Kasumi-1 (cell line): Measurements from ENCODE around the gene HOXD9.

ENCODE experiments used
- DNase-seq, 2 experiments: peaks; one replicate each; lab custom pipeline; 2025; lab: John Stamatoyannopoulos, UW

Gene HOXD9

GRCh38 chr2:176110415-176111308 is 11.9 kb upstream of the HOXD9 start:
- DNase-seq, result peak; percentile 31 to 41

DNA sequence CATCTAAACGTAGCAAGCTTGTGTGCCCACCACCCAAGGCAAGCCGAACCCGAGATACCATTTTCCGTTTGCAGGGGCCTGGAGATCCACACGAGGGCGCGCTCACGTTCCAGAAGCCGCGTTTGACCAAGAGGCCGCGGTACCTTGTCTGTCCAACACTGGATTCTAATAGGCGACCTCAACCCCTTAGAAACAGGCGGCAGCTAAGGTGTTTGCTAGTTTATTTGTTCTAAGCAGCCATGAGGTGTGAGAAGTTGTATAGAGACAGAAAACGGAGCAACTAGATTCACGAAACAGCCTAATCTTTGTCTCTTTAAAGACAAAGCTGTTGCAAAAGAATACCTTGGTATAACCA is 11.2 kb upstream of the HOXD9 start:
- peak; percentile 81 to 97 for DNase-seq

DNA sequence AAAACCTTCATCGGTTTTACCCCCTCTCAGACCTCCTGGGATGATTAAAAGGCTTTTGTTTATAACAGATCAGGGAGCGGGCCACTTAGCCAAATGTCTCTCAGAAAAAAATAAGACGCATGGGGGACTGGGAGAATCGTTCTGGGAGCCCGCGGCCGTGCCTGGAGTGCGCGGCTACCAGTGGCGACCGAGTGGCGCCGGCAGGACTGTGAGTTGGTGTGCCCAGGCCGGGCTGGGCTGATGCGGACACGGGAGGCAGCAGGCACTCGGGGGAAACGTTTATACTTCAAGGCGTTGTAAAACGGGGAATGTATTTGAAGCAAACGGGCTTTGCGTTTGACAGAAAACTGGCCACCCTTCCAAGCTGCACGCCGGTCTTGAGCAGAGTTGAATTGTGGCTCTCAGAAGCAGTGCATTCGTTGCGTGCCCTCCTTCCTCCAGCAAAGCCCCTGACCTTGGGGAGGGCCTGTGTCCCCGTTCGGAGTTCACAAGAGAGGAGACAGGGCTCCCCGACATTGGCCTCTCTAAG is 10.6 kb upstream of the HOXD9 start:
- DNase-seq, result no peak

DNA sequence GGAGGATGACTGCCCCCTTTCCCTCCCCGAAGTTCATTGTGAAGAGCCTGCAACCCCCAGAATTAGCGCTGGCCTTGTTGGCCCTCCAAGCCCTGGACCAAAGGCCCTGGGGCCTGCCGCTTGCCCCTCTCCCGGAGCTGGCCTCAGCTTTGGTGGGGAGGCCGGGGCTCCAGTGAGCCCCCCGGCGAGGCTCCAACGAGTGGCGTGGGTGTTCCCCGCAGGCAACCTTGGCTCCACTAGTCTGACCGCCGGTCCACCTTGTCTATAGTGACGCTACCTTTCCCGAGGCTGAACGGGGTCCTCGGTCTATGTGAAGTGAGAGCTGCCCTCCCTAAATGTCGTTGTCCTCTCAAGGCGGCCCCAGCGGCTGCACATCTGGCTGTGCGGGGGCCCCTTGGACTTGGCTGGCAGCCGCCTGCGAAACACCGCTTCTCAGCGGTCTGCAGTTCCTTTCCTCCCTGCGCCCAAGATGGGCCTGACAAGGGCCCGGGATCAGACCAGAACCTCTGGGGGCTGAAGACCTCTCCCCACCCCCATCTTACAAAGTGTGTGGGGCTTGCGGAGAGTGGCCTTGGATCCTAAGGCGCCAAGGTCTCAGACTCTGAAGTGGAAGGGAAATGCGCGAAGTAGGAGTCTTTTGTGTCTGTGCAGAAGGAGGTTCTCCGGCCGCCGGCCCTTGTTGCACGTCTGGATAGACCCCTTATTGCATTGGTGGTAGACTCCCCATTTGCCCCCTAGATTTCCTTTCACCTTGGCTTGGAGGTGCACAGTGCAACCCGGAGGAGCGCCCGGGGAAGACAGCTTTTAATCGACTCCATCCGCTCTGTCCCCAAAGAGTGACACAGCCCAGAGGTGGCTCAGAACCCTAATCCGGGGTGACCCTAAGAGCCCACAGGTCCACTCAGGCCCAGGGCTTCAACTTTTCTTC is 9.9 kb upstream of the HOXD9 start:
- no peak for DNase-seq

- no peak for DNase-seq
These were observed 8.2 kb upstream of the HOXD9 start for GRCh38 chr2:176114120-176114929.

GRCh38 chr2:176114930-176115625 is 7.4 kb upstream of the HOXD9 start:
- peak in 1 of 2 experiments; percentile 26 for DNase-seq

DNA sequence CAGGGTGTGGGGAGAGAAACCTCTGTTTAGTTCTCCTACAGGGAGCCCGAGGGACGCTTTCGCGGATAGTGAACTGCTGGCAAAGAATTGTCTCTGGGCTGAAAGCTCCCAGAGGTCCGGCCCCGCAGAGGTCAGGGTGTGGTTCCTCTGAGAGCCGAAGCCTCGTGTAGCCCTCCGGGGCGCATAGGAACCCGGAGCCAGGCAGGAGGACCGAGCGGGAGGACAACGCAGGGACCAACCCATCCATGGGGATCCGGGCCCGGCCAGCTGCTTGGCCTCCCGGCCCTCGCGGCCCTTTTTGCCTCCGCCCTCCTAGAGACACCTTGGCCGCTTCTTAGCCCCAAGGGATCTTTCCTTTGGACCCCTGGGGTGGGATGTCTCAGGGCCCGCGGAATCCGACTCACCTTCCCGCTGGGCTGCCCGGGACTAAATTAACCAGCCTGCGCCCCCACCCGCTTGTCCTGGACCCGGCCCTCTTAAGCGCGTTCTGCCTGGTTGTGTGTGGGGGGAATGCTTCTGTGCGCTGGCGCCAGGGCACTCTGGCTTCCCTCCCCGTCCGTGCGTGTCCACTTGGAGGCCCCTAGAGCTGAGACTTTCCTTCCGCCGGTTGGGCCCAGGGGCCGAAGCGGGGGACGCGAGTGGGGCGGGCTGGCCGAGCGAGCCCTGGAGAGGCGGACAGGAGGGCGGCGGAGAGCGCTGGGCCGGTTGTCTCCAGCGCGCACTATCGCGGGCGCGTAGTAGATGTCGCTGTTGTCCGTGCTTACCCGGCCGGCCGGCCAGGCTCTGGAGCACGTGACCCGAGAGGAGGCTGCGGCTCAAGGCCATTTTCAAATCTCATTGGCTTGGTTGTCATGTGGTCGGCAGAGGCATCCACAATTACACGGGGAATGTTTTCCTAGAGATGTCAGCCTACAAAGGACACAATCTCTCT is 6.4 kb upstream of the HOXD9 start, which contains the start of gene HOXD10:
Gene HOXD10 (plus strand): TSS at position 896 of the 931 bp plus-strand sequence. CDS start 56 bp downstream, outside the sequence.
- no peak for DNase-seq

DNA sequence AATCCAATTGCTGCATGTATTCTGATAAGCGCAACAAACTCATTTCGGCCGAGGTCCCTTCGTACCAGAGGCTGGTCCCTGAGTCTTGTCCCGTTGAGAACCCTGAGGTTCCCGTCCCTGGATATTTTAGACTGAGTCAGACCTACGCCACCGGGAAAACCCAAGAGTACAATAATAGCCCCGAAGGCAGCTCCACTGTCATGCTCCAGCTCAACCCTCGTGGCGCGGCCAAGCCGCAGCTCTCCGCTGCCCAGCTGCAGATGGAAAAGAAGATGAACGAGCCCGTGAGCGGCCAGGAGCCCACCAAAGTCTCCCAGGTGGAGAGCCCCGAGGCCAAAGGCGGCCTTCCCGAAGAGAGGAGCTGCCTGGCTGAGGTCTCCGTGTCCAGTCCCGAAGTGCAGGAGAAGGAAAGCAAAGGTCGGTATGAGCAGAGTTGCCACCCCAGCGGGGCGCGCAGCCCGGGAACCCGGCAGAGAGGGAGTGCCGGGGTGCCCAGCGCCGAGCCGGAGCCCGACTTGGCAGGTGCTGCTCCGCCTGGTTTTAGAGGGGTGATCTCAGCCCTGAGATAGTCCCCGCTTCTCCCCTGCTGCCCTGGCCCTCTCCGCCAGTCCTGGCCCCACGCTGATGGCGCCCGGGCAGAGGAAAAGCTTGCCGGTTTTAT is 5.2 kb upstream of the HOXD9 start:
- no peak for DNase-seq

GRCh38 chr2:176117823-176118371 is 4.6 kb upstream of the HOXD9 start:
- no peak for DNase-seq

DNA sequence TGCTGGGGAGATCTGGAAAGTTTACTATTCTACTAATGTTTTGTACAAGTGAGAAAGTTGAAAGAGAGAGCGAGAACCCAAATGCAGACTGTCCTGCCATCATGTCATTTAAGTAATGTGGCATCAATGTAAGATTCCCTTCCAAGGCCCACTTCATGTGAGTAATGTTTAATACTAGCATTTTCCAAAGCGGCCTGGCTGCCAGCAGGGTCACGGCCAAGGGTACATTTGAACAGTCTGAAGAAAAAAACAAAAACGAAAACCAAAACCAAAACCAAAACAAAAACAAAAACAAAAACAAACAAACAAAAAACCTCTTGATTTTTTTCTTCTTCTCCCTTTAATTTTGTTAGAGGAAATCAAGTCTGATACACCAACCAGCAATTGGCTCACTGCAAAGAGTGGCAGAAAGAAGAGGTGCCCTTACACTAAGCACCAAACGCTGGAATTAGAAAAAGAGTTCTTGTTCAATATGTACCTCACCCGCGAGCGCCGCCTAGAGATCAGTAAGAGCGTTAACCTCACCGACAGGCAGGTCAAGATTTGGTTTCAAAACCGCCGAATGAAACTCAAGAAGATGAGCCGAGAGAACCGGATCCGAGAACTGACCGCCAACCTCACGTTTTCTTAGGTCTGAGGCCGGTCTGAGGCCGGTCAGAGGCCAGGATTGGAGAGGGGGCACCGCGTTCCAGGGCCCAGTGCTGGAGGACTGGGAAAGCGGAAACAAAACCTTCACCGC is 3.7 kb upstream of the HOXD9 start:
- peak; percentile 84 to 86 for DNase-seq

DNA sequence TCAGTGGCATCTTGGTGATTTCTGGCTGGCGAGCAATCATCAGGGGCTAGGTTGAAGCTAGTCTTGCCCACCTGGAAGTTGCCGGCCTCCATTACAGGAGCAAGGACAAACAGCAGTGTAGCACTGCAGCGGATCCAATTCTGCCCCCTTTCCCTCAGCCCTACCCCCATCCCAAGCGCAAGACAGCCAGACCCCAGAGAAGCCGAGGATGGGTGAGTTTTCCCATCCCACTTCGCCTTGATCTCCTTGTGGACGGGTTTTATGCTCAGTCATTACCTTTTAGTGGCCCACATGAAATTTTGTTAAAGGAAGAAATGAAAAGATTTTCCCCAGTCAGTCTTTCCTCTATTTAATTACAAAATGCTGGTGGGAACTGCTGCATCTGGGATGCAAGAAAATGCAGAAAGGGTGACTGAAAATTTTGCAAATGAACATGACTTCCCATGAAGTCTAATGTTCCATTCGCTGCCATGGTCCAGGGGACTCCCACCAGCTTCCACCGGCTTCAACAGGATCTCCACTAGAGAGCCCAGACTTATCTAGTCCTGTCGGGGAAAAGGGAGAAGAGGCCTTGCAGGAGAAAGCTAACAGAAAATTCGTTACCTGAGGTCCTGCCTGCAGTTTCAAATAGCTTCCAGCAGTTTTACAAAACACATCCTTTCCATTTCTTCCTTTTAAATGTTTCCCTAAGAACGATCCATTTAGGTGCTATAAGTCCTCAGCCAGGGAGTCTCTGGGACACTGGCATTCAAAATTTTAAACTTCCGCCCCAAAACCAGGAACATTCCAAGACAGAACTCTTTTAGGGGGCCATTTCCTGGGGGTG is 1.9 kb upstream of the HOXD9 start:
- DNase-seq, result no peak

GRCh38 chr2:176121190-176122051 is 1.1 kb upstream of the HOXD9 start:
- DNase-seq, result no peak

DNA sequence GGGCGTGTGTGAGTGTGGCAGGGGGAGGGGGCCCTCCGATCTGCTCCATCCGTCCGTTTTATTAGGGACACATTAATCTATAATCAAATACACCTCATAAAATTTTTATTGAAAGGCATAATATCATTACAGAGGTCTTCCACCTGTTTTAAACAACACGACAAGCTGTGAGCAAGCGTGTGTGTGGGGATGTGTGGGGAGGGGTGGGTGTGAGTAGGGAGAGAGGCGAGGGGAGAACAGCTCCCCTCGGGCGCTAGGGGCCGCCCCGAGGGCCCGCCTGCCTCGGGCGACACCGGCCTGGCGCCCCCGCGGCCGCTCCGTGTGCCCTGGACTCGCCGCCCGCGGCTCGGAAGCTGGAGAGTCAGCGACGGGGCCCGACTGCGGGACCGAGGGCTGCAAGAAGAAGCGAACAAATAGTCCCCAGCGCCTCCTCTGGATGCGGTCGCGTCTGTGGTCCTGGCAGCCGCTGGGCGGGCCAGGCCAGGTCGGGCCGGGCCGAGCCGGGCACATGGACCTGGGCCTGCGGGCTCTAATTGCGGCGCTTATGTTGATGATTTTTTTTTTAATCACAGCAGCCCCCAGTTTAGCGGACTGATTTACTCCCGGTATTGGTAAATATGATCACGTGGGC is 352 bp upstream of the HOXD9 start:
- DNase-seq, result no peak

DNA sequence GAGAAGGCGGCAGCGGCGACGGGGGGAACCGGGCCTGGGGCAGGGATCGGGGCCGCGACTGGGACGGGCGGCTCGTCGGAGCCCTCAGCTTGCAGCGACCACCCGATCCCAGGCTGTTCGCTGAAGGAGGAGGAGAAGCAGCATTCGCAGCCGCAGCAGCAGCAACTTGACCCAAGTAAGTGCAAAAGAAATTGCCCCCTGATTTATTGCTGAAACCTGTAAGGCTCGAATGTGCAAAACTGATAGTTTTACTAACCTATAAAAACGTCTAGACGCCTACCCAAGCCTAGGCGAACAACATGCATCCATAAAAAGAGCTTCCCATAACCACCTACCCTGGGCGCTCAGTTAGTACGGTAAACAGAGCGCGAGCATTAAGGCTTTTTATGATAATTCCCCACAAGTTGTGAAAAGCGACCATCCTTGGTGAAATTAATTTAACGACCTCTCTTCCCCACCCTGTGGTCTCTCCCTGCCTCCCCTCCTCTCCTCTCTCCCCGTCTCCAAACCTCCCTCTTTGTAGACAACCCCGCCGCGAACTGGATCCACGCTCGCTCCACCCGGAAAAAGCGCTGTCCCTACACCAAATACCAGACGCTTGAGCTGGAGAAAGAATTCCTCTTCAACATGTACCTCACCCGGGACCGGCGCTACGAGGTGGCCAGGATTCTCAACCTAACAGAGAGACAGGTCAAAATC is 1.0 kb downstream of the HOXD9 start:
- no peak for DNase-seq
